ENCODE measurements around the gene CENPX. TPM values are rescaled to one million over a fixed set of nuclear protein-coding genes. Genes with fewer than 3 reads are reported as not detected.

CENPX gene
- total and polyA plus RNA-seq, 2 of the 13 experiments (the other 11 are each of a cell fraction or from before 2014, with no cell fraction given), result 92.7 to 170 TPM

- TF ChIP-seq ZGPAT (CRISPR knock-in tag; IDR thresholded peaks at IDR 0.05) (no peak), PHF5A (CRISPR knock-in tag; IDR thresholded peaks at IDR 0.05; ENCODE audit: low read depth, unreplicated experiment) (peak; percentile 8), BCL6 (CRISPR knock-in tag; IDR thresholded peaks at IDR 0.05) (no peak), ZNF543 (CRISPR knock-in tag; IDR thresholded peaks at IDR 0.05) (0 out of 2 replicates have a peak, but pooled peaks have one; percentile 15), DNMT3B (CRISPR knock-in tag; conservative IDR thresholded peaks at IDR 0.05) (no peak), ZNF597 (CRISPR knock-in tag; IDR thresholded peaks at IDR 0.05) (no peak), ZBTB4 (CRISPR knock-in tag; IDR thresholded peaks at IDR 0.05; ENCODE audit: borderline replicate concordance) (no peak; the same call in 1 of the 2 replicates), ETS1 (CRISPR knock-in tag; IDR thresholded peaks at IDR 0.05) (no peak), DNMT1 (CRISPR knock-in tag; IDR thresholded peaks at IDR 0.05) (0 out of 2 replicates have a peak, but pooled peaks have one; percentile 67), RNF2 (conservative IDR thresholded peaks at IDR 0.05; ENCODE audit: low read depth) (no peak), GPBP1L1 (CRISPR knock-in tag; IDR thresholded peaks at IDR 0.05) (no peak), SP5 (CRISPR knock-in tag; IDR thresholded peaks at IDR 0.05; ENCODE audit: borderline replicate concordance, low read depth) (no peak), ZNF281 (CRISPR knock-in tag; IDR thresholded peaks at IDR 0.05; ENCODE audit: borderline replicate concordance) (no peak), ZNF775 (CRISPR knock-in tag; IDR thresholded peaks at IDR 0.05; ENCODE audit: borderline replicate concordance) (no peak), HIVEP1 (CRISPR knock-in tag; IDR thresholded peaks at IDR 0.05) (no peak), ZNF781 (CRISPR knock-in tag; IDR thresholded peaks at IDR 0.05; ENCODE audit: borderline replicate concordance, not compliant biosample characterization) (no peak), POLR2AphosphoS2 (IDR thresholded peaks at IDR 0.05; ENCODE audit: low read depth, low read length) (peak; percentile 74; the same call in 1 of the 2 replicates)
Observed at GRCh38 chr17:82018152-82018988, 4.3 kb downstream of the CENPX start (continued).

Data from HepG2 (cell line).